ENCODE results near the gene IDH2.

DNA sequence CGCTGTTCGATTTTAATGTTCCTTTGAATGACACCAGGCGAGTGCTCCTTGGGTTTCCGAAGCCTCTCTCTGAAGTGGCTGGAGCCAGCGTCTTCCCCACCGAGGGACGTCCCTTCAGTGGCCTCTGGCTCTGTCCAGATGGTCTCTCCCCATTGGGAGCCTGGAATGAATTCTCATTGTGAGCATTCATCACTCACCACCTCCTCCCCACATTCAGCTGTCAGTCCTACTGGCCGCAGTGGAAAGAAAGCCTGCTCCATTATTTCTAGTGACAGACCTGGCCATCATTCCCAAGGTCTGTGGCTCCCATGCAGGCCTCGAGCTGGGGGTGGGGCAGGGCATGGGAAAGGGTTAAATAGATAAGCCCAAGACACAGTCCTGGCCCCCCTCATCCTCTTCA, 65.9 kb downstream of the IDH2 start:
- TF ChIP-seq, protein P1, sequence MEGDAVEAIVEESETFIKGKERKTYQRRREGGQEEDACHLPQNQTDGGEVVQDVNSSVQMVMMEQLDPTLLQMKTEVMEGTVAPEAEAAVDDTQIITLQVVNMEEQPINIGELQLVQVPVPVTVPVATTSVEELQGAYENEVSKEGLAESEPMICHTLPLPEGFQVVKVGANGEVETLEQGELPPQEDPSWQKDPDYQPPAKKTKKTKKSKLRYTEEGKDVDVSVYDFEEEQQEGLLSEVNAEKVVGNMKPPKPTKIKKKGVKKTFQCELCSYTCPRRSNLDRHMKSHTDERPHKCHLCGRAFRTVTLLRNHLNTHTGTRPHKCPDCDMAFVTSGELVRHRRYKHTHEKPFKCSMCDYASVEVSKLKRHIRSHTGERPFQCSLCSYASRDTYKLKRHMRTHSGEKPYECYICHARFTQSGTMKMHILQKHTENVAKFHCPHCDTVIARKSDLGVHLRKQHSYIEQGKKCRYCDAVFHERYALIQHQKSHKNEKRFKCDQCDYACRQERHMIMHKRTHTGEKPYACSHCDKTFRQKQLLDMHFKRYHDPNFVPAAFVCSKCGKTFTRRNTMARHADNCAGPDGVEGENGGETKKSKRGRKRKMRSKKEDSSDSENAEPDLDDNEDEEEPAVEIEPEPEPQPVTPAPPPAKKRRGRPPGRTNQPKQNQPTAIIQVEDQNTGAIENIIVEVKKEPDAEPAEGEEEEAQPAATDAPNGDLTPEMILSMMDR (conservative IDR thresholded peaks at IDR 0.05; ENCODE audit: low read depth, low read length), result no peak
- no peak for TF ChIP-seq POLR2A (IDR thresholded peaks at IDR 0.05; ENCODE audit: low read depth, low read length)
- no peak for TF ChIP-seq MAFK (IDR thresholded peaks at IDR 0.05; ENCODE audit: low read depth, low read length)
- no peak for TF ChIP-seq FOS (IDR thresholded peaks at IDR 0.05; ENCODE audit: low read depth, low read length)
